Uterus (tissue), 4 donors: Measurements from ENCODE around the gene HIF1AN. TPM values are rescaled to one million over a fixed set of nuclear protein-coding genes. Genes with fewer than 3 reads are reported as not detected.

Experiments
- DNase-seq, 2 donors: peaks; one replicate each; pipeline ENCODE4 v3.0.0-alpha.2; 2019 to 2020
- H3K27ac ChIP-seq, 2 donors: fragments of 200-600 bp; sonication (generic); 1 replicate in 1 of 2; 2 replicates in 1 of 2; pipeline ENCODE4 v1.5.1; 2016 to 2018
- H3K27me3 ChIP-seq, 2 donors: fragments of 200-600 bp; sonication (generic); one replicate each; pipeline ENCODE4 v1.5.1; 2018 to 2019; ENCODE audit warnings: control low read depth in 1 of 2
- H3K36me3 ChIP-seq, 2 donors: fragments of 200-600 bp; sonication (generic); one replicate each; pipeline ENCODE4 v1.5.1; 2019; ENCODE audit warnings: control low read depth in 1 of 2
- H3K4me1 ChIP-seq, 2 donors: fragments of 200-600 bp; sonication (generic); one replicate each; pipeline ENCODE4 v1.5.1; 2018 to 2019; ENCODE audit warnings: control low read depth in 1 of 2
- H3K4me3 ChIP-seq, 2 donors: fragments of 200-600 bp; sonication (generic); 1 replicate in 1 of 2; 2 replicates in 1 of 2; pipeline ENCODE4 v1.5.1; 2018 to 2019; ENCODE audit warnings: mild to moderate bottlenecking in 1 of 2
- H3K9me3 ChIP-seq, 2 donors: fragments of 200-600 bp; sonication (generic); one replicate each; pipeline ENCODE4 v1.5.1; 2019; ENCODE audit warnings: control low read depth in 1 of 2
- POLR2A ChIP-seq, 2 donors: fragments of 450-650 bp; IDR thresholded peaks; one replicate each; pipeline ENCODE4 v1.6.1; 2016; ENCODE audit warnings: antibody characterized with exemption in 2 of 2, mild to moderate bottlenecking in 1 of 2, moderate library complexity in 1 of 2
- intact Hi-C: fragments of 100-400 bp; cut with DNase I; formaldehyde crosslinking; loops from one replicate; pipeline ENCODE4 v1.15.1; 2023; ENCODE audit warnings: low total_unique reads
- total RNA-seq, 4 donors: library from RNA; depleted of rRNA in 3 of 4; stranded (reverse); fragments of >200 nt in 3 of 4; gene quantifications; one replicate each; pipeline versions ENCODE4 v1.1.0 to v1.2.4, GENCODE V29; 2014 to 2023
- TF ChIP-seq, protein P1 (sequence below), 4 experiments: fragments of 200-600 bp in 2 of 4; fragments of 450-650 bp in 2 of 4; sonication (generic) in 2 of 4; IDR thresholded peaks; one replicate each; pipeline ENCODE4 v1.5.1; 2016 to 2019; ENCODE audit warnings: antibody characterized with exemption in 4 of 4, mild to moderate bottlenecking in 2 of 4, moderate library complexity in 1 of 4
- donor health status: DM: yes; HTN: yes; CAD: no.

Gene HIF1AN
- total RNA-seq, 4 donors from 2014 or later = 2.8 to 36.2 (median 13.6) TPM

DNA sequence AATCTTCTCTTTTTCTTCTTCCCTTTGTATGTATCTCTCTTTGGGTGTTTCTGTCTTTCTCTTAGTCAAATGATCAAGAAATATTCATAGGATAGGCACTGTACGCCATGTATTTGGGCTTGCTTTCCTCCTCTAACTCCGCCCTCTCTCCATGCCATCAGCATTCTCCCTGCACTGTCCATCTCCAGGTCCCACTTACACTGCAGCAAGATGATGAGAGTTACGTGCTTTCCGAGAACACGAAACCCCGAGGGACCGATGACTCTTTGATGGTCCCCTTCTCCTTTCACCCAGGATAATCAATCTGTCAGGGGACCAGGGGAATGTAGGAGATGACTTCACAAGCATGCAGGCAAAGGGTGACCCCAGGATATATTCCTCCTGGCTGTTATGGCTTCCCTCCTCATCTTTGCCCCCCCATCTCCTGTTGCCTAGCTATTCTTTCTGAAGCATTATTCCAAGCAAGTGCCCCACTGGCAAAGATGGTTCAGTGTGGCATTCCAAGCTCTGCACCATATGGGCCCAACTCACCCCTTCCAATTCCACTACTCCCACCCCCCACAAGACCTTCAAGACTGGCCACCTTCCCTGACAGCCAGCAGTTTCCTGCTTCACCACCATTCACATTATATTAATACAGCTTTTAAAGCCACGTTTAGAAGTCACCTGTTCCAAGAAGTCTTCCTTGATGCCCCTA is 40.0 kb downstream of the HIF1AN start:
- Histone ChIP-seq H3K27me3 (no peaks in the 10 kb centered on the region), H3K27ac (no peak overlapping the region), H3K9me3 (no peaks in the 10 kb centered on the region), H3K4me1 (no peaks in the 10 kb centered on the region), H3K36me3 (no peaks in the 10 kb centered on the region), H3K4me3 (no peak overlapping the region)
- TF ChIP-seq POLR2A (IDR thresholded peaks at IDR 0.05) = no peak
- TF ChIP-seq, protein P1, sequence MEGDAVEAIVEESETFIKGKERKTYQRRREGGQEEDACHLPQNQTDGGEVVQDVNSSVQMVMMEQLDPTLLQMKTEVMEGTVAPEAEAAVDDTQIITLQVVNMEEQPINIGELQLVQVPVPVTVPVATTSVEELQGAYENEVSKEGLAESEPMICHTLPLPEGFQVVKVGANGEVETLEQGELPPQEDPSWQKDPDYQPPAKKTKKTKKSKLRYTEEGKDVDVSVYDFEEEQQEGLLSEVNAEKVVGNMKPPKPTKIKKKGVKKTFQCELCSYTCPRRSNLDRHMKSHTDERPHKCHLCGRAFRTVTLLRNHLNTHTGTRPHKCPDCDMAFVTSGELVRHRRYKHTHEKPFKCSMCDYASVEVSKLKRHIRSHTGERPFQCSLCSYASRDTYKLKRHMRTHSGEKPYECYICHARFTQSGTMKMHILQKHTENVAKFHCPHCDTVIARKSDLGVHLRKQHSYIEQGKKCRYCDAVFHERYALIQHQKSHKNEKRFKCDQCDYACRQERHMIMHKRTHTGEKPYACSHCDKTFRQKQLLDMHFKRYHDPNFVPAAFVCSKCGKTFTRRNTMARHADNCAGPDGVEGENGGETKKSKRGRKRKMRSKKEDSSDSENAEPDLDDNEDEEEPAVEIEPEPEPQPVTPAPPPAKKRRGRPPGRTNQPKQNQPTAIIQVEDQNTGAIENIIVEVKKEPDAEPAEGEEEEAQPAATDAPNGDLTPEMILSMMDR (IDR thresholded peaks at IDR 0.05) = no peak
- intact Hi-C loops = no loop called here
- DNase-seq = no peak

- no peak for TF ChIP-seq POLR2A (IDR thresholded peaks at IDR 0.05)
- TF ChIP-seq, protein P1 (IDR thresholded peaks at IDR 0.05) = no peak
- Histone ChIP-seq H3K36me3 (no peaks in the 10 kb centered on the region), H3K4me1 (no peaks in the 10 kb centered on the region), H3K27me3 (no peaks in the 10 kb centered on the region), H3K4me3 (no peak overlapping the region), H3K9me3 (no peaks in the 10 kb centered on the region), H3K27ac (no peak overlapping the region)
- intact Hi-C loops = no loop called here
- DNase-seq = no peak
These were observed 40.5 kb downstream of the HIF1AN start for GRCh38 chr10:100576282-100576635.

GRCh38 chr10:100579261-100580090 is 43.7 kb downstream of the HIF1AN start:
- H3K27ac ChIP-seq = no peak overlapping the region
- no peak for DNase-seq
- no peak for TF ChIP-seq POLR2A (IDR thresholded peaks at IDR 0.05)
- TF ChIP-seq, protein P1 (IDR thresholded peaks at IDR 0.05) = no peak
- no peaks in the 10 kb centered on the region for H3K4me1 ChIP-seq
- H3K9me3 ChIP-seq = no peaks in the 10 kb centered on the region
- no peak overlapping the region for H3K4me3 ChIP-seq
- intact Hi-C loops = no loop called here
- H3K36me3 ChIP-seq = no peaks in the 10 kb centered on the region
- H3K27me3 ChIP-seq = no peaks in the 10 kb centered on the region

DNA sequence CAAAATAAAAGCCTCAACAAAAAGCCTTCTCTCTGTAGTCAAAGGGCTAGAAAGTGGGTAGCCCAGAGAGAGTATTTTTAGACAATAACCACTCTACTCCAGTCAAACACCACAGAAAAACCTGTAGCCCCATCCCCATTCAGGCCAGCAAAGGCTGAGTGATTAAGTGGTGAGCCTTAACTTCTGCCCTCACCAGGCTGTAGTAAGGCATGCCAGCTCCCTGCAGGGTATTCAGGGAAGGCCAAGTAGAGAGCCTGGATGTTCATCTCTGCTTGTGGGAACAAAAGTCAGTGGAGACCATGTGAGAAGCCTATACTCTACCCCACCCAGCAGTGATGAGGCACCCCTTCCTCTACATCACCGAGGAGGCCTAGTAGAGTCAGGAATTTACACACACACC is 51.2 kb downstream of the HIF1AN start:
- no peaks in the 10 kb centered on the region for H3K4me1 ChIP-seq
- H3K9me3 ChIP-seq = no peaks in the 10 kb centered on the region
- DNase-seq = no peak
- no peak for TF ChIP-seq POLR2A (IDR thresholded peaks at IDR 0.05)
- TF ChIP-seq, protein P1 (IDR thresholded peaks at IDR 0.05) = no peak
- H3K27me3 ChIP-seq = no peaks in the 10 kb centered on the region
- intact Hi-C loops = no loop called here
- H3K36me3 ChIP-seq = no peaks in the 10 kb centered on the region
- H3K4me3 ChIP-seq = no peak overlapping the region
- H3K27ac ChIP-seq = no peak overlapping the region

DNA sequence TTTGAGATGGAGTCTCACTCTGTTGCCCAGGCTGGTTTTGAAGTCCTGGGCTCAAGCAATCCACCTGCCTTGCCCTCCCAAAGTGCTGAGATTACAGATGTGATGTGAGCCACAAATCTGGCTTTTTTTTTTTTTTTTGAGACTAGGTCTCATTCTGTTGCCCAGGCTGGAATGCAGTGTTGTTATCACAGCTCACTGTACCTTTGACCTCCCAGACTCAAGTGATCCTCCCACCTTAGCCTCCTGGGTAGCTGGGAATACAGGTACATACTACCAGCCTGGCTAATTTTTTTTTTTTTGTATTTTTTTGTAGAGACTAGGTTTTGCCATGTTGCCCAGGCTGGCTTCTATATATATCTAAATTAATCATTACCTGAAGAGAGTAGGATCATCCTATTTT is 62.4 kb downstream of the HIF1AN start:
- H3K4me3 ChIP-seq = no peak overlapping the region
- no peaks in the 10 kb centered on the region for H3K27me3 ChIP-seq
- no peak for DNase-seq
- no peak for TF ChIP-seq POLR2A (IDR thresholded peaks at IDR 0.05)
- H3K9me3 ChIP-seq = no peaks in the 10 kb centered on the region
- intact Hi-C loops = no loop called here
- no peak overlapping the region for H3K27ac ChIP-seq
- no peaks in the 10 kb centered on the region for H3K36me3 ChIP-seq
- H3K4me1 ChIP-seq = no peaks in the 10 kb centered on the region
